Left cardiac atrium (tissue), 4 donors: ENCODE data around the gene PLA2G1B. TPM values are rescaled to one million over a fixed set of nuclear protein-coding genes. Genes with fewer than 3 reads are reported as not detected.
"Not testable (repeated sequence)": the region's sequence is repeated elsewhere in the genome, so short reads cannot be mapped to it uniquely, and the experiment has no call there.

Source experiments
- ATAC-seq, 2 donors: fragments of 200-7000 bp; cut with Tn5 transposase; one replicate each; pipeline ENCODE4 v1.9.1; 2020; ENCODE audit warnings: mild to moderate bottlenecking in 2 of 2, moderate library complexity in 2 of 2
- DNase-seq: peaks from one replicate; pipeline ENCODE4 v3.0.0-alpha.2; 2020
- intact Hi-C, 2 donors: fragments of 100-400 bp; cut with DNase I; formaldehyde crosslinking; loops; one replicate each; pipeline versions ENCODE4 v1.14.1 to v1.15.1; 2022 to 2023
- total RNA-seq, 2 donors: library from RNA; stranded (reverse); fragmentation: NEBNext Ultra II Directional; extraction: Animal tissue kit (Norgen Biotek cat#: 25700); gene quantifications; one replicate each; pipeline ENCODE4 v1.2.1, GENCODE V29; 2021
- donor health status: DM: no; HTN: yes; CAD: no.
- donor health status: DM: no; HTN: yes; CAD: no; lungs with severe emphysema.
- donor health status: DM: yes; HTN: yes; CAD: no.
- donor health status: Dilated cardiomyopathy.

The PLA2G1B gene
- total RNA-seq, 2 donors from 2014 or later, result not detected

DNA sequence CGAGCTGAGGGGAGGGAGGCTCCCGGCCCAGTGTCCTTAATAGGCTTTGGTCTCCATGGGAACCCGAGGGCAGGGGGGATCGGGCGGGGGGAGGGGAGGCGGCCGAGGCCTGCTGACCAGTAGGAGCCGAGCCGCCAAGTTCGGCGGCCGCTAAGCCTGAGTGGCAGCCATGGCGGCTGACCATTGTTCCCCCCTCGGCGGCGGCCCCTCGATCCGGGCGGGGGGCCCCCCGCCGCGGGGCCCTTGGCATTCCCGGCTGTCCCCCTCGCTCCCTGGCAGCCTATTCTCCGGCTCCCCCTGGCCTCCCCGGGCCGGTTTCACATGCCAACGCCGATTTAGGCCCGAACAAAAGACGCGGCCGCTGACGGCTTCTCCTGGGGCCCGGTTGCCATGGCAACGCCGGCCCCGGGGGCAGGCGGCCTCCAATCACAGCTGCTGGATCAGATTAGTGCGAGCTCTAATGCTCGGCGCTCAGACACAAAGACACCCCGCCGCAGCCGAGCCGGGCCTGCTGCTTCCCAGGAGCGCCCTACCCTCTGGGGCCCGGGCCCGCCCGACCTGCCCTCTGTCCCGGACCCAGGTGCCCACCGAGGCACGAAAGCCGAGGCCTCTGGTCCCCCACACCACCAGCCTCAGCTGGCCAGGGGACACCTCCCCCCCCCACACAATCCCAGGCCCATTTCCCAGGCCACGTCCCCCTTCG, 34.1 kb upstream of the PLA2G1B start:
- ATAC-seq (peak; percentile 66 to 81), DNase-seq (peak; percentile 71)
- intact Hi-C loops, result no loop called here

GRCh38 chr12:120359128-120359527, 31.5 kb upstream of the PLA2G1B start:
- DNase-seq, result no peak
- no peak for ATAC-seq
- intact Hi-C loops, result loop anchor here in 1 of 2 donors (5.0 kb wide), 1 partner anchor 73 kb away; no protein-coding TSS in a partner anchor

DNA sequence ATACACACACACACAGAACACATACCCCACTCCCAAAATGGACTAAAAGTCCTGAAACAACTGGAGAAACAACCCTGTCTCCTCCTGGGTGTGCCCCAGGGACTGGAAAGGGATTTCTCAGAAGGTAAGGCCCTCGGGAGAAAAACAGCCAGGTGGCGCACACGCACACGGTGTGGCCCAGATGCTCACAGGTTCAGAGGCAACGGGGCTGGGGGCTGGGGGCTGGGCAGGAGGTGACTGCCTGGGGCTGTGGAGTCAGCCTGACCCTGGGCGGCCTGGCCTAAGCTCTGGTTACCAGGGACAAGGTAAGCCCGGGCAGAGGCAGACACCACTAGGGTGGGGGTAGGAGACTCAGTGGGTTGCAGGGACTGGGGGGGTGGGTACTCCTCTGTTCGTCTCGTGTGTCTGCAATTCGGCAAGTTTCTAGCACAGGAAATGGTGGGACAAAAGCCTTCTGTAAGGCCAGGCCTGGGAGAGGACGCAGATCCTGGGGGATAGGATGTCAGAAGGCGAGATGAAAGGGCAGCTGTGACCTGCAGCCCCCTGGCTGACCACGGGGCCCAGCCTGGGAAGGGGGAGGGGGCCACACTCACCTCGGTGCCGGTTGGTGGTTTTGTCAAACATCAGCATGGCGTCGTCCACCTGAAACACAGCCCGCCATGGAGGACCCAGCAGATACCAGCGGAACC, 31.0 kb upstream of the PLA2G1B start:
- intact Hi-C loops, result loop anchor here in 1 of 2 donors (5.0 kb wide), 1 partner anchor 74 kb away; no protein-coding TSS in a partner anchor
- no peak for ATAC-seq
- DNase-seq, result no peak

DNA sequence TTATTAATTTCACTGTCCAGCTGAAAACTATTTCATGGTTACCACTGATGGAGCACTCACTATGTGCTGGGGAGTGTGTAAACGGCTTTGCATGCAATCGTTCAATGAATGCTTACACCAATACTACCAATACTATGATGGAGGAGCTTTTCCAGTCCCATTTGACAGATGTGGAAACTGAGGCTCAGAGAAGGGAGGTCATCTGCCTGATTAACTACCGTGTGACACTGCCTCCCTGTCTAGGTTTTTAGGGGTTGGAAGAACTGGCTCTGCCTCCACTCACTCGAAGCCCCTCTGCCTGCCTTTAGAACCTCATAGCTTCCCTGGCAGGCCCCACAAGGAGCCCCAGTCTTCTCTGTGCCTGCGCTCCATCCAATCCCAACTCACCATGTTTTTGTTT, 29.5 kb upstream of the PLA2G1B start:
- ATAC-seq (no peak), DNase-seq (no peak)
- intact Hi-C loops, result loop anchor here in 1 of 2 donors (5.0 kb wide), 1 partner anchor 75 kb away; no protein-coding TSS in a partner anchor

- intact Hi-C loops, result loop anchor here (1.0 to 5.0 kb wide), 2 partner anchors 74 to 76 kb away; no protein-coding TSS in a partner anchor
- peak; percentile 78 for DNase-seq
- peak; percentile 84 to 95 for ATAC-seq
Measured at GRCh38 chr12:120356567-120357030, 29.0 kb upstream of the PLA2G1B start.

- intact Hi-C loops, result no loop called here
Measured at GRCh38 chr12:120353556-120354317, 26.2 kb upstream of the PLA2G1B start.

GRCh38 chr12:120353136-120353535, 25.6 kb upstream of the PLA2G1B start:
- intact Hi-C loops, result no loop called here
- no peak for DNase-seq
- no peak for ATAC-seq

More at GRCh38 chr12:120353556-120354317, 26.2 kb upstream of the PLA2G1B start:
- ATAC-seq (no peak), DNase-seq (no peak)

DNA sequence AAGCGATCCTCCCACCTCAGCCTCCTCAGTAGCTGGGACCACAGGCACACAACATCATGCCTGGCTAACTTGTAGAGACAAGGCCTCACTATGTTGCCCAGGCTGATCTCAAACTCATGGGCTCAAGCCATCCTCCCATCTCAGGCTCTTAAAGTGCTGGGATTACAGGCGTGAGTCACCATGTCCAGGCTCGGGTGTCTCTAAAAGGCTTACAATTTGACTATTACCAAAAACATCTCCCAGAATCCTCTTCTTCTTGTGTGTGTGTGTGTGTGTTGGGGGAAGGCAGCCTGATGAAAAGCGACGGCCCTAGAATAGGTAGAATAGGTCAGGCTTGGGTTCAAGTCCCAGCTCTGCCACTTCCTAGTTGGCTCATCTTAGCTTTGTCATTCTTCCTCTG, 24.5 kb upstream of the PLA2G1B start:
- ATAC-seq (no peak), DNase-seq (no peak)
- intact Hi-C loops, result no loop called here

DNA sequence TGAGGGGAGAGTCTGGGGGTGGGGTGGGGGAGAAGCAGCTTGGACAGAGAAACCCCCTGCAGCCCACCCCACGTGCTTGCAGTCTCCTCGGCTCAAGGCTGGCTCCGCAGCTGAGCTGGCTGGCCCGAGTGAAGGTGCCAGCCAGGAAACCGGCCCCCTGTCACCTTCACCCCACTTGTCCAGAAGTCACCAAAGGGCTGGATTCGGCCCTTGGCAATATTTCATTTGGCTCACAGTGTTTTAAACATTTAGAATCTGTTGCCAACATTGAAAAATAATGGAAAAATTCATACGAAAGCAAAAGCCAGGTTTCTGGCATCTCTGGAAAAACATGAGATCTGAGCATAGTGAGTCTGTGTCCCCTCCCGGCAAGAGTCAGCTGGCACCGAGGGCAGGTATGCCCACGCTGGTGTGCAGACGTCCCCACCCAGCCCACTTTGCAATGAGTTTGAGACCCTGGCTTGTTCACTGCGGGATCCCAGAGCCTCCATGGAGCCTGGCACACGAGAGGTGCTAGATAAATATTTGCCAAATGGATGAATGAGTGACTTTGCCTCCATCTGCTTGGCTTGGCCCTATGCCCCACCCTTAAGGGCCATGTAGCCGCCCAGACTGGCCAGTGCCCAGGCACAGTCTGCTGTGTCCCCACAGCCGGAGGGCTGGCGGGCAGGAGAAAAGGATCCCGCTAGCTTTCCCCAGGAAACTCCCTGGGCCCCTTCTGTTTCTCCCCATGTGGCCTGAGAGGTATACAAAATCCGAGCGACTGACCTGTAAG, 23.2 kb upstream of the PLA2G1B start:
- intact Hi-C loops, result no loop called here
- DNase-seq (no peak), ATAC-seq (peak in 1 of 2 donors; percentile 76)

- ATAC-seq (no peak), DNase-seq (no peak)
- intact Hi-C loops, result no loop called here
Measured at GRCh38 chr12:120347766-120348165, 20.2 kb upstream of the PLA2G1B start.

- ATAC-seq (no peak), DNase-seq (no peak)
- intact Hi-C loops, result no loop called here
Measured at GRCh38 chr12:120346681-120347080, 19.1 kb upstream of the PLA2G1B start.

- intact Hi-C loops, result no loop called here
- DNase-seq, result no peak
- ATAC-seq, result no peak
Measured at GRCh38 chr12:120346031-120346430, 18.5 kb upstream of the PLA2G1B start.

DNA sequence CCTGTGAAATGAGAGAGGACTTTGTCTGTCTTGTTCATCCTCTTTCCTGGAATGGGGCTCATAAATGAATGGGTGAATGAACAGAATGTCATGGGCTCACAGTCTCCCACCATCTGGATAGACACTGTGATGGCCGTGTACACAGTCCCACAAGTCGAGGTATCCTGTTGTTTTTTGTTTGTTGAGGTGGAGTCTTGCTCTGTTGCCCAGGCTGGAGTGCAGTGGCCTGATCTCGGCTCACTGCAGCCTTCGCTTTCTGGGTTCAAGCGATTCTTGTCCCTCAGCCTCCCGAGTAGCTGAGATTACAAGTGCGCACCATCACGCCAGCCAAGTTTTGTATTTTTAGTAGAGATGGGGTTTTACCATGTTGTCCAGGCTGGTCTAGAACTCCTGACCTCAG, 16.1 kb upstream of the PLA2G1B start:
- ATAC-seq (no peak), DNase-seq (no peak)
- intact Hi-C loops, result no loop called here

DNA sequence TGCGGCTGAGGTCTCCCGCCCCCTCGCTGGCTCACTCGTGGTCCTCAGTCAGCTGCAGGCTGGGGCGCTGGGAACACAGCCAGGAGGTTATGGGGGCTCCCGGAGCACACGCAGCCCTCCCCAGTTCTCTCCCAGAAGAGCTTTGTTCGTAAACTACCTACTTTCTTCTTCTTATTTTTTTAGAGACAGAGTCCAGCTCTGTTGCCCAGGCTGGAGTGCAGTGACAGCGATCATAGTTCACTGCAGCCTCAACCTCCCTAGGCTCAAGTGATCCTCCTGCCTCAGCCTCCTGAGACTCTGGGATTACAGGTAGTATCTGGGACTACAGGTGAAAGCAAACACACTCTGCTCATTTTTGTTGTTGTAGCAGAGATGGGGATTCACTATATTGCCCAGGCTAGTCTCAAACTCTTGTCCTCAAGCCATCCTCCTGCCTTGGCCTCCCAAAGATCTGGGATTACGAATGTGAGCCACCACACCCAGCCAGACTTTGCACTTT, 15.5 kb upstream of the PLA2G1B start:
- DNase-seq (no peak), ATAC-seq (no peak)
- intact Hi-C loops, result no loop called here

DNA sequence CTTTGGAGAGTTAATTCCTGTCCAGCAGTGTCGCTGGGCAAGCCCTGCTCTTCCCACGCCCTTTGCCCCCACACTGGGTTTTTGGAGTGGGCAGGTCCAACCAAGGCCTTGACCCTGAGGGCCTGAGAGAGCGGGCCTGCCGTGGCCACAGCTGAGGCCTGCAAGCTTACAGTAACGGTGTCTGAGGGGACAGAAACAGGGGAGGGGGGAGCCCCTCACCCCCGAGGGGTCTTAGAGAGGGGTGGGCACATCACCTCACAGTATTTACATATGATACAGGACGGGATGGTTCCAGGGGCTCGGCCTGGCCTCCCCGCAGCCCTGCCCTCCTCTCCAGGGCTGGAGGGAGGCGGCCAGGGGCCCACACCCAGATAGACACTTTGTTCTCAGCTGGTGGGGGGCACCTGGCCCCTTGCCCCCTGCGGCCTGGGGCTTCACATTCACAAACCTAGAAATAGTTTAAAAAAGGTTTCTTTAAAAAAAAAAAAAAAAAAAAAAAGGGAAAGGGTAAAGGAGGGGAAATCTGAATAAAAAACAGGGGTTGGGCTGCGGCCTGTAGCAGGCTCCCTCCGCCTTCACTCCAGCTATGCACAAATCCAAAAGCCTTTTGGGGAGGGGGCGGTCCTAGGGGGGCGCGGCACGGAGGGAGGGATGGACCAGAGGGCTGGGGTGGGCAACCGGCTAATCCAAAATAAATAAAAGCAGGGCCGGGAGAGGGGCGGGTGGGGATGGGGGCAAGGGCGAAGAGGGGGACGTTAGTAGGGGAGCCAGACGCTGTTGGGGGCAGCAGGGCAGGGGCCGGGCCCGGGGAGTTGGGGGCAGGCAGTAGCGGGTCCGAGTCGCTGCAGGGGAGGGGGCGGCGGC, 14.8 kb upstream of the PLA2G1B start:
- intact Hi-C loops, result no loop called here
- DNase-seq (no peak), ATAC-seq (no peak)

- no peak for DNase-seq
- ATAC-seq, result no peak
- intact Hi-C loops, result no loop called here
Measured at GRCh38 chr12:120339256-120339655, 11.7 kb upstream of the PLA2G1B start.

DNA sequence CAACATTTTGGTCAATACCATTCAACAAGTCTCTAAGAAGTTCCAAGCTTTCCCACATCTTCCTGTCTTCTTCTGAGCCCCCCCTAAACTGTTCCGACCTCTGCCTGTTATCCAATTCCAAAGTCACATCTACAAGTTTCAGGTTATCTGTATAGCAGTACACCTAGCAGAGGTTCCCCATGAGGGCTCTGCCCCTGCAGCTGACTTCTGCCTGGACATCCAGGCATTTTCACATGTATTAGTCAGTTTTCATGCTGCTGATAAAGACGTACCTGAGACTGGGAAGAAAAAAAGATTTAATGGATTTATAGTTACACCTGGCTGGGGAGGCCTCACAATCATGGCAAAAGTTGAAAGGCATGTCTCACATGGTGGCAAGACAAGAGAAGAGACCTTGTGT, 10.2 kb upstream of the PLA2G1B start:
- ATAC-seq, result no peak
- intact Hi-C loops, result no loop called here

GRCh38 chr12:120336392-120336791, 8.8 kb upstream of the PLA2G1B start:
- intact Hi-C loops, DNase-seq: not testable (repeated sequence)

More for the DNA sequence above, 10.2 kb upstream of the PLA2G1B start:
- no peak for DNase-seq

More at GRCh38 chr12:120336392-120336791, 8.8 kb upstream of the PLA2G1B start:
- not testable (repeated sequence) for ATAC-seq
